ENCODE data around the gene STPG1. TPM values are rescaled to one million over a fixed set of nuclear protein-coding genes. Genes with fewer than 3 reads are reported as not detected.

STPG1 gene
- total RNA-seq, 1 experiment from 2014 or later = 12.8 TPM

- no peaks in the 10 kb centered on the region for H3K27me3 Mint-ChIP-seq (ENCODE audit: low read depth)
- CTCF ChIA-PET = interaction anchor here (0.8 kb wide), 2 partner anchors 17 to 19 kb away, joined by 3 read pairs; no protein-coding TSS in a partner anchor
- ATAC-seq = no peak
Observed at GRCh38 chr1:24409535-24409934, 4.0 kb downstream of the STPG1 start.

GRCh38 chr1:24406788-24407187, 6.8 kb downstream of the STPG1 start:
- ATAC-seq = no peak
- TF ChIP-seq SMAD4 (CRISPR knock-in tag; IDR thresholded peaks at IDR 0.05) (no peak), ZNF396 (CRISPR knock-in tag; IDR thresholded peaks at IDR 0.05; ENCODE audit: borderline replicate concordance) (no peak), ATF6 (CRISPR knock-in tag; IDR thresholded peaks at IDR 0.05) (no peak), FOXJ3 (CRISPR knock-in tag; IDR thresholded peaks at IDR 0.05; ENCODE audit: borderline replicate concordance) (no peak), ETV6 (CRISPR knock-in tag; IDR thresholded peaks at IDR 0.05) (no peak), JUN (CRISPR knock-in tag; IDR thresholded peaks at IDR 0.05) (no peak), PREB (CRISPR knock-in tag; IDR thresholded peaks at IDR 0.05; ENCODE audit: borderline replicate concordance) (no peak), JAZF1 (CRISPR knock-in tag; IDR thresholded peaks at IDR 0.05) (no peak), MAX (CRISPR knock-in tag; IDR thresholded peaks at IDR 0.05) (no peak), ZNF219 (CRISPR knock-in tag; IDR thresholded peaks at IDR 0.05; ENCODE audit: borderline replicate concordance) (no peak)
- CTCF ChIA-PET = no interaction called here
- POLR2A ChIA-PET = no interaction called here
- no peaks in the 10 kb centered on the region for H3K27me3 Mint-ChIP-seq (ENCODE audit: low read depth)
- no peak overlapping the region for H3K4me3 Mint-ChIP-seq
- no peak overlapping the region for H3K27ac Mint-ChIP-seq
- H3K9me3 Mint-ChIP-seq = peaks cover 5% of the 10 kb centered on the region
- H3K4me1 Mint-ChIP-seq = no peaks in the 10 kb centered on the region
- no peak for DNase-seq (ENCODE audit: low spot score)
- H3K36me3 Mint-ChIP-seq = no peaks in the 10 kb centered on the region

More at GRCh38 chr1:24409535-24409934, 4.0 kb downstream of the STPG1 start:
- TF ChIP-seq ZNF396 (CRISPR knock-in tag; IDR thresholded peaks at IDR 0.05; ENCODE audit: borderline replicate concordance) (no peak), ZNF425 (CRISPR knock-in tag; conservative IDR thresholded peaks at IDR 0.05) (no peak), FOXP4 (CRISPR knock-in tag; IDR thresholded peaks at IDR 0.05) (no peak), ZSCAN18 (CRISPR knock-in tag; IDR thresholded peaks at IDR 0.05) (no peak), ZNF219 (CRISPR knock-in tag; IDR thresholded peaks at IDR 0.05; ENCODE audit: borderline replicate concordance) (no peak)
- H3K27ac Mint-ChIP-seq = no peak overlapping the region
- POLR2A ChIA-PET = no interaction called here
- no peak for DNase-seq (ENCODE audit: low spot score)
- peaks cover 5% of the 10 kb centered on the region for H3K9me3 Mint-ChIP-seq
- H3K4me1 Mint-ChIP-seq = peaks cover 6% of the 10 kb centered on the region; the same call in 1 of the 2 replicates
- no peak overlapping the region for H3K4me3 Mint-ChIP-seq
- H3K36me3 Mint-ChIP-seq = no peaks in the 10 kb centered on the region

All from WTC11 (cell line).